Activated naive CD8-positive, alpha-beta T cell treated with anti-CD3 and anti-CD28 coated beads, Interleukin-2, amount 10 ng/mL, durations not matched to agents 7 days and 5 days (primary cell): Measurements from ENCODE around the gene NEDD4L. TPM values are rescaled to one million over a fixed set of nuclear protein-coding genes. Genes with fewer than 3 reads are reported as not detected.

Source experiments
- ATAC-seq: fragments of 150-1000 bp; cut with Tn5 transposase; one replicate; pipeline ENCODE4 v1.10.0; 2021; ENCODE audit warnings: low read depth, moderate library complexity
- POLR2A ChIA-PET: fragments of 350-600 bp; sonication (Branson Sonifier 250); formaldehyde crosslinking; loops from one replicate; lab custom pipeline; 2021; ENCODE audit warnings: antibody characterized with exemption; lab: Charles Lee
- DNase-seq: peaks from one replicate; pipeline ENCODE4 v3.0.0; 2021
- H3K27ac Mint-ChIP-seq: one replicate; pipeline ENCODE4 v1.8.0; 2022; ENCODE audit warnings: mild to moderate bottlenecking, mixed read lengths
- H3K27me3 Mint-ChIP-seq: one replicate; pipeline ENCODE4 v1.8.0; 2022; ENCODE audit warnings: mild to moderate bottlenecking, moderate library complexity, mixed read lengths
- H3K36me3 Mint-ChIP-seq: one replicate; pipeline ENCODE4 v1.8.0; 2021; ENCODE audit warnings: mild to moderate bottlenecking, mixed read lengths
- H3K4me1 Mint-ChIP-seq: one replicate; pipeline ENCODE4 v1.8.0; 2021; ENCODE audit warnings: mixed read lengths
- H3K4me3 Mint-ChIP-seq: one replicate; pipeline ENCODE4 v1.8.0; 2022; ENCODE audit warnings: mild to moderate bottlenecking, moderate library complexity, mixed read lengths
- H3K9me3 Mint-ChIP-seq: one replicate; pipeline ENCODE4 v1.8.0; 2021; ENCODE audit warnings: mixed read lengths
- total RNA-seq, 2 experiments: library from RNA; stranded (reverse); gene quantifications; one replicate each; pipeline ENCODE4 v1.2.3, GENCODE V29; 2021

The NEDD4L gene
- total RNA-seq, 2 experiments from 2014 or later = 4.4 to 7.4 TPM

DNA sequence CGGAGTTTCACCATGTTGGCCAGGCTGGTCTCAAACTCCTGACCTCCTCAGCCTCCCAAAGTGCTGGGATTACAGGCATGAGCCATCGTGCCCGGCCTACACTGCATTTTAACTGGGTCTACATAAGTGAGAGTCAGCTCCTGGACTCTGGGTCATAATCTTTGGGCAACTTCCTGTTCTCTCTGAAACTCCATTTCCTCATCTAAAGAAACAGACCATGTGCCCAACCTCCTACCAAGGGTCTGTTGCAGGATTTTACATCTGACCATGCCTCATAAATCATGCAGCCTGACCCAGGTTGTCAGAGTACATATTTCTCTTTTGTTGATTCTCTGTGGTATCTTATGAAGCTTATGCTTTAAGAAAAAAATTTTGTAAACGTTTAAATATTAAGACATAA is 304.5 kb downstream of the NEDD4L start:
- Mint-ChIP-seq H3K4me3 (no peak overlapping the region), H3K27ac (no peak overlapping the region), H3K4me1 (no peaks in the 10 kb centered on the region), H3K27me3 (no peaks in the 10 kb centered on the region), H3K36me3 (no peaks in the 10 kb centered on the region), H3K9me3 (no peaks in the 10 kb centered on the region)
- POLR2A ChIA-PET = no interaction called here
- ATAC-seq (no peak), DNase-seq (no peak)

DNA sequence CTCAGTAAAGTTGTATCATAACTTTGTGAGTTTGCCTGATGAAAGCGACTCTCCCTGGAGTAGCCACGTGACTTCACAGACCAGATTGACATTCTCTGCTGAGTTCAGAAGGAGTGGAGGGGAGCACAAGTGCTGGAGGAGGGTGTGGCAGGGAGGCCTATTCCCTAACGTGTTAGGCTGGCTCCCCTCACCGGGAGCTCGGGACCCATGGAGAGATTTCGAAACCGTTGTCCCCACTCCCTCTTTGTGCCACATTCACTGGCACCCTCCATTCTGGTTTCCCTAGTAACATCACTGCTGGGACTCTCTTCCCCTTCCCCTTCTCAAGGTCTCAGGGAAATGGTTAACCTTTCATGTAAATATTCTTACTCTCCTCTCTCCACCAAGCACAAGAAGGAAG is 304.9 kb downstream of the NEDD4L start:
- ATAC-seq (no peak), DNase-seq (no peak)
- no peaks in the 10 kb centered on the region for H3K27me3 Mint-ChIP-seq
- POLR2A ChIA-PET = no interaction called here
- H3K4me3 Mint-ChIP-seq = no peak overlapping the region
- no peaks in the 10 kb centered on the region for H3K4me1 Mint-ChIP-seq
- no peak overlapping the region for H3K27ac Mint-ChIP-seq
- H3K36me3 Mint-ChIP-seq = no peaks in the 10 kb centered on the region
- no peaks in the 10 kb centered on the region for H3K9me3 Mint-ChIP-seq

- no peak for DNase-seq
- POLR2A ChIA-PET = no interaction called here
- no peaks in the 10 kb centered on the region for H3K4me1 Mint-ChIP-seq
- no peak for ATAC-seq
- H3K4me3 Mint-ChIP-seq = no peak overlapping the region
- no peaks in the 10 kb centered on the region for H3K36me3 Mint-ChIP-seq
- no peaks in the 10 kb centered on the region for H3K9me3 Mint-ChIP-seq
- H3K27me3 Mint-ChIP-seq = no peaks in the 10 kb centered on the region
- H3K27ac Mint-ChIP-seq = no peak overlapping the region
Measured at GRCh38 chr18:58349650-58350049, 305.6 kb downstream of the NEDD4L start.

GRCh38 chr18:58350526-58350925 is 306.5 kb downstream of the NEDD4L start:
- Mint-ChIP-seq H3K27me3 (no peaks in the 10 kb centered on the region), H3K4me3 (no peak overlapping the region), H3K27ac (no peak overlapping the region), H3K9me3 (no peaks in the 10 kb centered on the region), H3K36me3 (no peaks in the 10 kb centered on the region), H3K4me1 (no peaks in the 10 kb centered on the region)
- POLR2A ChIA-PET = interaction anchor here (0.5 kb wide), 1 partner anchor 1049 kb away, joined by 7 read pairs; no protein-coding TSS in a partner anchor
- DNase-seq = no peak
- ATAC-seq = no peak

GRCh38 chr18:58351776-58352175 is 307.8 kb downstream of the NEDD4L start:
- H3K27me3 Mint-ChIP-seq = no peaks in the 10 kb centered on the region
- H3K9me3 Mint-ChIP-seq = no peaks in the 10 kb centered on the region
- H3K4me1 Mint-ChIP-seq = no peaks in the 10 kb centered on the region
- POLR2A ChIA-PET = no interaction called here
- no peak overlapping the region for H3K27ac Mint-ChIP-seq
- no peak for DNase-seq
- H3K4me3 Mint-ChIP-seq = no peak overlapping the region
- no peaks in the 10 kb centered on the region for H3K36me3 Mint-ChIP-seq
- no peak for ATAC-seq

GRCh38 chr18:58353581-58353980 is 309.6 kb downstream of the NEDD4L start:
- DNase-seq = no peak
- H3K4me1 Mint-ChIP-seq = no peaks in the 10 kb centered on the region
- no peak overlapping the region for H3K4me3 Mint-ChIP-seq
- no peaks in the 10 kb centered on the region for H3K9me3 Mint-ChIP-seq
- no peaks in the 10 kb centered on the region for H3K36me3 Mint-ChIP-seq
- no peak for ATAC-seq
- no peaks in the 10 kb centered on the region for H3K27me3 Mint-ChIP-seq
- H3K27ac Mint-ChIP-seq = no peak overlapping the region
- POLR2A ChIA-PET = no interaction called here

- Mint-ChIP-seq H3K4me3 (no peak overlapping the region), H3K4me1 (no peaks in the 10 kb centered on the region), H3K9me3 (no peaks in the 10 kb centered on the region), H3K36me3 (no peaks in the 10 kb centered on the region), H3K27me3 (no peaks in the 10 kb centered on the region), H3K27ac (no peak overlapping the region)
- no peak for ATAC-seq
- POLR2A ChIA-PET = no interaction called here
- DNase-seq = no peak
Measured at GRCh38 chr18:58354051-58354450, 310.0 kb downstream of the NEDD4L start.

GRCh38 chr18:58354791-58355190 is 310.8 kb downstream of the NEDD4L start:
- POLR2A ChIA-PET = no interaction called here
- no peaks in the 10 kb centered on the region for H3K36me3 Mint-ChIP-seq
- H3K27me3 Mint-ChIP-seq = no peaks in the 10 kb centered on the region
- DNase-seq = no peak
- H3K27ac Mint-ChIP-seq = no peak overlapping the region
- no peak overlapping the region for H3K4me3 Mint-ChIP-seq
- H3K9me3 Mint-ChIP-seq = no peaks in the 10 kb centered on the region
- no peaks in the 10 kb centered on the region for H3K4me1 Mint-ChIP-seq
- no peak for ATAC-seq

DNA sequence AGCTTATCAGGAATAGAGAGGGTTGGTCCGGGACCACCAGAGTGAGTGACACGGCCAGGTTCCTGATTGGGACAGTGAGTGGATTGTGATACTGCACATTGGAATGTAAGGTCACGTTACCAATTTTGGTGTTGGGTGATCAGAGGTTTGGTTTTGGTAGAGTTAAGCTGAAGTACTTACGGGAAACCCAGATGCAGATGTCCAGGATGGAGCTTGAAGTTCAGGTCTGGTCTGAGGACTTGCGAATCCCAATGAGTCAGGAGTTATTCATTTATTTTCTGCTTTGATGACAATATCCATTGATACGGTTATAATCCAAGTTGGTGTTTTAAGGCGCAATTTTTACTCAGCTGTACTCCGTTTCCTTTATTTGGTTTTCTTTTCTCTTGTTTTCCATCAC is 311.2 kb downstream of the NEDD4L start:
- POLR2A ChIA-PET = no interaction called here
- H3K4me1 Mint-ChIP-seq = no peaks in the 10 kb centered on the region
- H3K9me3 Mint-ChIP-seq = no peaks in the 10 kb centered on the region
- no peak for ATAC-seq
- H3K4me3 Mint-ChIP-seq = no peak overlapping the region
- peaks cover 2% of the 10 kb centered on the region for H3K27me3 Mint-ChIP-seq
- no peaks in the 10 kb centered on the region for H3K36me3 Mint-ChIP-seq
- DNase-seq = no peak
- no peak overlapping the region for H3K27ac Mint-ChIP-seq

DNA sequence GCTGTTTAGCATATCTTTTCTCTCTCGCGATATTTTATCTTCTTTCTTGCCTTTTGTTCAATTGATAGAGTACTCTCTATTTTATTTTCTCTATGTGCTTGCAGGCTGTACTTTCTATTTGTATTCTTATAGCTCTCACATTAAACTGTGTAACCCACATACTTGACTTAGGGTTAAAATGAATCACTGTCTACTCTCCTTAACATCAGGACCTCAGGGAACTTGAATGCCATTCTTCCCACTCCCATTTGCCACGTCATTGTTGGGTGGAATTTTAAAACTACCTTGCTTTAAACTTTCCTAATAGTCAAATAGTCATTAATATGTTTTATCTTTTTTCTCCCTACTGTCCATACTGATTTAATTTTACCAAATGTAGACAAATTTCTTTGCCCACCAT is 315.2 kb downstream of the NEDD4L start:
- Mint-ChIP-seq H3K36me3 (no peaks in the 10 kb centered on the region), H3K27ac (no peak overlapping the region), H3K4me3 (no peak overlapping the region), H3K27me3 (peaks cover 4% of the 10 kb centered on the region), H3K4me1 (no peaks in the 10 kb centered on the region), H3K9me3 (no peaks in the 10 kb centered on the region)
- DNase-seq (no peak), ATAC-seq (no peak)
- POLR2A ChIA-PET = no interaction called here

GRCh38 chr18:58359620-58360019 is 315.6 kb downstream of the NEDD4L start:
- Mint-ChIP-seq H3K4me1 (no peaks in the 10 kb centered on the region), H3K4me3 (no peak overlapping the region), H3K27me3 (peaks cover 4% of the 10 kb centered on the region), H3K27ac (no peak overlapping the region), H3K9me3 (no peaks in the 10 kb centered on the region), H3K36me3 (no peaks in the 10 kb centered on the region)
- POLR2A ChIA-PET = no interaction called here
- DNase-seq (no peak), ATAC-seq (no peak)

DNA sequence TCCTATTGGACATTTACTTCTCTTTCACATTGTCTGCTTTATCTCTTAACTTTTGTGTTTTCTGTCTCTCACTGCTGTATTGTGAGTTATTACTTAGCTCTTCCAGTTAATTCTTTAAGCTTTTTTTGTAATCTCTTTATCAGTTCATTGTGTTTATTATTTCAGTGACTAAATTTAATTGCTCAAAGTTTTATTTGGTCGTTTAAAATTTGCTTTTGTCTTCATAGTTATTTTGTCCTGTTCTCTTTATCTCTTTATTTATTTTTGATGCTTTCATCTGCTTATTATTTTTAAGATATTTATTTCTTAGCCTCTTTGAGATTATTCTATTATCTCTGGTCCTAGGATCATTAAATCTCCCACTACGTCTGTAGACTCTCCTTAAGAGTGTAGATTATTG is 316.3 kb downstream of the NEDD4L start:
- POLR2A ChIA-PET = no interaction called here
- no peak overlapping the region for H3K4me3 Mint-ChIP-seq
- DNase-seq = no peak
- H3K36me3 Mint-ChIP-seq = no peaks in the 10 kb centered on the region
- ATAC-seq = no peak
- H3K9me3 Mint-ChIP-seq = no peaks in the 10 kb centered on the region
- no peak overlapping the region for H3K27ac Mint-ChIP-seq
- no peaks in the 10 kb centered on the region for H3K4me1 Mint-ChIP-seq
- peaks cover 4% of the 10 kb centered on the region for H3K27me3 Mint-ChIP-seq

DNA sequence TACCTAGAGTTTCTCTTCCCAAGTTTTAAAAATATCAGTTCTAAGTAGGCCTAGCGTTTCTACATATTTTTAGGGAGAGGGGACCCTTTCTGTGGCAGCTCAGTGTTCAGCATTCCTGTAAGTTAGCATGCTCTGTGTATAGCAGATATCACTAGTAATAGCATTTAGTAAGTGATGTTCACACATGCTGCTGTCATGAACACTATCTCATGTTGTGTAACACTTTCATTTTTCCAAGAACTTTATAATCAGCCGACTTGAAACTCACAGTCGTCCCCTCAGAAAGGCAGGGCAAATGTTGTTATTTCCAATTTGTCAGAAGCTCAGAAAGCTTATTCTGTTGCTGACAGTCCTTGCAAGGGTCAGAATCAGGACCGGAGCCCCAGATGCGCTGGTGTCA is 317.2 kb downstream of the NEDD4L start:
- Mint-ChIP-seq H3K4me1 (no peaks in the 10 kb centered on the region), H3K4me3 (no peak overlapping the region), H3K36me3 (no peaks in the 10 kb centered on the region), H3K27ac (no peak overlapping the region), H3K27me3 (peaks cover 4% of the 10 kb centered on the region), H3K9me3 (no peaks in the 10 kb centered on the region)
- DNase-seq (no peak), ATAC-seq (no peak)
- POLR2A ChIA-PET = no interaction called here

DNA sequence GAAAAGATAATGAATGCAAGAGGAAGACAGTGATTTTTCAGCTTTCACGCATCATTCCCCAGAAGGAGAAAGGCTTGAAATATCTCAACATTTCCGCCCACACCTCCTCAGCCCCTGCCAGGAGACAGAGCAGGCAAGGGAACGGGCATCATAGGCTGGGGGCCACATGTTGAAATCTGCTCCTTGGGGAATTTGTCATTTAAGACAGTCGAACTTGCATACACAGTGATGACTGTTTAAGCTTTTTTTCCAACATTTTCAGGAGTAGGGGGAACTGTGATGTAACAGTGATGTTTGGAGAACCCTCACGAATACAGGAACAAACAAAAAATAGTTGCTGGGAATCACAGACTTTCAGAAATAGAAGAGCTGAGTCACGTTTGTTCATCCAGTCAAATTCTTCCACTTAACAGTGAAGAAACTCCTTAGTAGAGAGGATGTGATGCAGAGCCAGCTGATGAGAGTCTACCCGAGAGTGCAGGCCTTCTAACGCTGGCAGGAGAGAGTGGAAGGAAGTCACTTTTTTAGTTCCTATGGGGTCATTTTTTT is 318.1 kb downstream of the NEDD4L start:
- Mint-ChIP-seq H3K4me1 (no peaks in the 10 kb centered on the region), H3K36me3 (no peaks in the 10 kb centered on the region), H3K4me3 (no peak overlapping the region), H3K27ac (no peak overlapping the region), H3K27me3 (peaks cover 4% of the 10 kb centered on the region), H3K9me3 (no peaks in the 10 kb centered on the region)
- POLR2A ChIA-PET = no interaction called here
- no peak for ATAC-seq
- no peak for DNase-seq

DNA sequence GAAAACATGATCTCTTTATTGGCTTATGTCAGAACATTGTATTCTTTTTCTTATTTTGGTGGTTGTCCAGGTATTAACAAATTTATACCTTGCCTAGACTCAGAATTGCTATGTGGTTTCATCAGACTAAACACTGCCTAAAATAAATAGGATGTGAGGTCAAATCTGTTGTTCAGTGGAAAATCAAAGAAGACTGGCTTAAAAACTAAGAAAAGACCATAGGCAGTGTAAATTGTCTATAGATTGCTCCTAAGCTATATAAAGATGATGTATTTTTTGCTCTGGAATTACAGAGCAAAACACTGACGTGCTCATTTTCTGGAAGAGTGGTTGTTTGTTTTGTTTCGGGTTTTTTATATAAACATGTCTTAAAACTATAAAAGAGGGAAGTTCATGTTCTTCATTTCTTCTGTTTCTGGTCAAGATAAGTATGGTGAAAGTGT is 318.8 kb downstream of the NEDD4L start:
- peaks cover 4% of the 10 kb centered on the region for H3K27me3 Mint-ChIP-seq
- POLR2A ChIA-PET = no interaction called here
- H3K9me3 Mint-ChIP-seq = no peaks in the 10 kb centered on the region
- ATAC-seq (no peak), DNase-seq (no peak)
- no peaks in the 10 kb centered on the region for H3K4me1 Mint-ChIP-seq
- no peaks in the 10 kb centered on the region for H3K36me3 Mint-ChIP-seq
- no peak overlapping the region for H3K27ac Mint-ChIP-seq
- H3K4me3 Mint-ChIP-seq = no peak overlapping the region
